GM21723 (cell line): ENCODE results near the gene SMAD3.
"Not testable (repeated sequence)": the region's sequence is repeated elsewhere in the genome, so short reads cannot be mapped to it uniquely, and the experiment has no call there.

Experiments
- ATAC-seq: cut with Tn5 transposase; IDR thresholded peaks from one replicate; pipeline ENCODE4 v1.9.1; 2021; ENCODE audit warnings: mild to moderate bottlenecking, moderate library complexity; ENCODE audit not compliant: unreplicated experiment

The SMAD3 gene

DNA sequence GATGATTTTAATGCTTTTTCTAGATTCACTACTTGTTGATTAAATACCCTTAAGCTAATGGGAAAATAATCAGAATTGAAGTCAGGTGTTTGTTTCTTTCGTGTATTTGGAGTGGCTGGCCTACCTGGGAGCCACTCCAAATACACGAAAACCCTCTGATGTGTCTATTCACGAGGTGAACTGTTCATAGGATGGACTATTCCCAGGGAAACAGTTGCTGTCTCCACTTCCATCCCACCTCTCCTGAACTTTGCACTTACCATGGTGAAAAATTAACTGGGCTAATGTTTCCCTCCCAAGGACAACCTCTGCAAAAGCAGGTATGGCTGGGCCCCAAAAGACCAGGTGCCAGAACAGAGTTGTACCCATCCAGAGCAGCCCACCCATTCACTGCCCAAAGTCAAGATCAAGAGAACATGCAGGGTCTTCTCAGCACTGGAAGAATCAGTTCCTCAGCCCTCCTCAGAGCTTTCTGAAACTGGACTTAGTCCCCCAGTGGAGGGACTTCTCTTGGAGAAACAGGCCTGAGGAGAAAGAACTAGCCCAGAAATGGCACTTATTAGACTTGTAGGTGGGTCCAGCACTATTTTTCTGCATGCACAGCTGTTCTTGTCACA, 2.9 kb upstream of the SMAD3 start:
- ATAC-seq, result no peak

DNA sequence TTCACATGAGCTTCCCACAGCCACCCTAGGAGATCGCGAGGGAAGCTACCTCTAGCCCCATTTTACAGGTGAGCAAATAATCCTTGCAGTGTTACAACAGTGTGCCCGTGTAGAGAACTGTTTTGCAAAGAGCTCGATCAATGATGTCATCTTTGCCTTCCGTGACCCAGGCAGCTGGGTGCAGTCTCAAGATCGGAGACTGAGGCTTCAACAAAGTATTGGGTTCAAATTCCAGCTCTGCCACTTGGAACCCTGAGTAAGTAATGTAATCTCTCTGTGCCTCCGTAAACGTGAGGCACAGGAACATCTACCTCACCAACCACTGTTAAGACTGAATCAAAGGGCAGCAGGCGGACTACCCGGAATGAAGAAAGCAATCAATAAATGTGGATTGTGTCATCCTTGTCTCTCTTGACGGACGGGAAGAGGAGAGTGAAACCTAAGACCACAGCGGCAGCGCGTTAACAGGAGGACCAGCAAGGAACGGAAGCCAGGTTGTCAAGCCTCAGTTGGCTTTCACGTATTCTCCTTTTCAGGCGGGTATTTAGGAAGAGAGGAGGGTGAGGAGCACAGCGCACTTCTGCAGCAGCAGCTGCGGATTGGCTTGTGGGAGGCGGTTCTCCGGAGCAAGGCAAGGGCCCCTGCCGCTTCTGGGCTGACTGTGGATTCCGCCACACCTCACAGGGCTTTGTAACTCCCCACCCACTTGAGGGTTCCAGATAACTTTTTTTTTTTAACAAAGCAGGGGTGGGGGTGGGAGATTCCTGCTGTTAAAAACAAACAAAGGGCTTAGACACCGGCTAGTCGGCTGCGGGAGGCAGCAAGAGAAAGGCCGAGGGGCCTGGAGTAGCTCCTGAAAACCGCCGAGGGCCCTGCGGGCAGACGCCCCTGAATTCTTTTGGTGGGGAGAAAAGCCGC, 1.5 kb upstream of the SMAD3 start:
- ATAC-seq, result no peak

DNA sequence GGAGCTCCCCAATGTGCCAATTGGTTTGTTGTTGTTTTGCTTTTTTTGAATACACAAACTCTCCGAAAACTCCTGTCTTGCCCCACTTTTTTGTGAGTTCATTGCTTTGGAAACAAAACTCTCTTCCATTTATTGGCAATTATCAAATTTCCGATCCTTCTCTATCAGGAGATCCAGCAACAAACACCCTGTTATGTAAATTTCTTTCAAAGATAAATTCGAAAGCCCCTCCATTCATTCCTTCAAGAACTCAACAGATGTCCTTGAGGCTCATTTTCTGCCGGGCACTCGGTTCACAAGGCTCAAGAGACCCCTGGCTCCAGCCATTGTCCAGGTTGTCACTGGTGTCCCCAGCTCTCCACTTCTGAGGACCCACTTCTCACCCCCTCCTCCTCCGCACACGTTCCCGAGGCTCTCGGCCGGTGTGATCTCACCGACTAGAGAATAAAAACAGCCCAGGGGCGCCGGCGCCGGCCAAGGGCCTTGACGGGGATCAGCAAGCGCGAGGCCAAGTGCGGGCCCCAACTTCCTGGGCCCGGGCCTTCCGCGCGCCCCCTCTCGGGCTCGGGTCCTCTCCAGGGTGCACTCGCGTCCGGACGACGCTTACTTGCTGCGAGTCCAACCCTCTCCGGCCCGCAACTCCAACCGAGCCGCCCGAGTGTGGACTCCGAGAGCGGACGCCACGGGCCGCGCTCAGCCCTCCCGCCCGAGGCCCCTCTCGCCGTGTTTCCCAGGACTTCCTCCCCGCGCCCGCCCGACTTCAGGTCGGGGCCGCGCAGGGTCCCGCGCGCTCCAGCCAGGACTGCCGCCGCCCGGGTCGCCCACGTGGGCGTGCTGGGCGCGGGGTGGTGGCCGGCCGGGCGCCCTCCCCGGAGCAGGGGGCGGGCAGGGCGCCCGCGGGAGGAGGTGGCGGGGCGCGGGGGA, 533 bp upstream of the SMAD3 start:
- no peak for ATAC-seq

DNA sequence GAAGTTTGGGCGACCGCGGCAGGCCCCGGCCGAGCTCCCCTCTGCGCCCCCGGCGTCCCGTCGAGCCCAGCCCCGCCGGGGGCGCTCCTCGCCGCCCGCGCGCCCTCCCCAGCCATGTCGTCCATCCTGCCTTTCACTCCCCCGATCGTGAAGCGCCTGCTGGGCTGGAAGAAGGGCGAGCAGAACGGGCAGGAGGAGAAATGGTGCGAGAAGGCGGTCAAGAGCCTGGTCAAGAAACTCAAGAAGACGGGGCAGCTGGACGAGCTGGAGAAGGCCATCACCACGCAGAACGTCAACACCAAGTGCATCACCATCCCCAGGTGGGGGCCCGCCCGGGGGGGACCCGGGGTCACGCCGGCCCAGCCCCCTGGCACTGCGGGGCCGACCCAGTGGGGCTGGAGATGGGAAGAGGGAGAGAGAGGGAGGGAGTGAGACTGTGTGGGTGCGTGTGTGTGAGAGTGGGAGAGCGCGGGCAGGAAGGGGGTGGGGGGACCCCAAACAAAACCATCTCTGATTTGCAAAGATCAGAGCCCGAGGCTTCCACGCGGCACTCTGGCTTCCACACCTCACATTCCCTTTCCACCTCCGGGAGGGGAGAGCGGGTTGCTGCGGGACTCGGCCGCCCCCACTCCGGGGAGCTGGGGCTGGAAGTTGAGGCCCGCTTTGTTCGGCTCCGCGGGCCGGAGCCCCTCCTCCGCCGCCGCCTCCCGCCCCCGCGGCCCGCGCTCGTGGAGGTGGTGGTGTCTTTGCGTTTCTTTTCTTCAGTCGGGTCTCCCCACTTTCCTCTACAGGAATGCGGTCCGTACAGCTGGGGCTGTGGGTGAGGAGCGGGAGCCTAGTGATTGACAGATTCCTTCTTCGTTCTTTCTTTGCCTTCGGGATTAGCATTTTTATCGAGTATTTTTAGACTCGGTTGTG, 898 bp downstream of the SMAD3 start:
- ATAC-seq, result no peak

DNA sequence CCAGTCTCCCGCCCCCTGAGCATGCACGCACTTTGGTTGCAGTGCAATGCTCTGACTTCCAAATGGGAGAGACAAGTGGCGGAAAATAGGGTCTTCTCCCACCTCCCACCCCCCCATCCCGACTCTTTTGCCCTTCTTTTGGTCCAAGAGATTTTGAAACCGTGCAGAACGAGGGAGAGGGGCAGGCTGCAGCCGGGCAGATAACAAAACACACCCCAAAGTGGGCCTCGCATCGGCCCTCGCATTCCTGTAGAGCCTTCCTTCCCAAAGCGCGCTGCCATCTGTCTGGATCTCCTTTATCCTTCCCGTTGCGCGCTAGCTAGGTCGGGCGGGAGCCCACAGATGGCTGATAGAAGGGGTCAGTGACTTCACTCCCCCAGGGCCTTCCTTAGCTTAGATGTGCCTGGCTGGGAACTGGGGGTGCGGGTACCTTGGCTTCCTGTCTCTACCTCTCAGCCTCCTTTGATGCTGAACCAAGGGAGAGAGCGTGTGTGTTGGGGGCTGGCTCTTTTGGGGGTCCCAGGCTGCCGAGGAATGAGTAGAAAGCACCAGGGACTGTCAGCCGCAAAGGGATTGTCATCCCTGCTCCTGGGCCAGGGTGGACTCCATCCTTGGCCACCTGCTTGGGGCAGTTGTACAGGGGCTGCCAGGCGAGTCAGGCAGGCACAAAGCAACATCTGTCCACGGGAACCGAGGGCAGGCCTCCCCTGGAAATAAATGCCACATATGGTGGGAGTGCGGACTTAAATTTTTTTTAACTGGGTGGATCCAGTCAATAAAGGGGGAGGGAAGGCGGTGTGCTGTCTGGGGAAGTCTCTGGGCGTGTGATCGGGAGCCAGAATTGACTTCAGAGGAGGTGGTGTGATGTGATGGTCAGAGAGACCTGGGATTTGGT, 1.8 kb downstream of the SMAD3 start:
- no peak for ATAC-seq

DNA sequence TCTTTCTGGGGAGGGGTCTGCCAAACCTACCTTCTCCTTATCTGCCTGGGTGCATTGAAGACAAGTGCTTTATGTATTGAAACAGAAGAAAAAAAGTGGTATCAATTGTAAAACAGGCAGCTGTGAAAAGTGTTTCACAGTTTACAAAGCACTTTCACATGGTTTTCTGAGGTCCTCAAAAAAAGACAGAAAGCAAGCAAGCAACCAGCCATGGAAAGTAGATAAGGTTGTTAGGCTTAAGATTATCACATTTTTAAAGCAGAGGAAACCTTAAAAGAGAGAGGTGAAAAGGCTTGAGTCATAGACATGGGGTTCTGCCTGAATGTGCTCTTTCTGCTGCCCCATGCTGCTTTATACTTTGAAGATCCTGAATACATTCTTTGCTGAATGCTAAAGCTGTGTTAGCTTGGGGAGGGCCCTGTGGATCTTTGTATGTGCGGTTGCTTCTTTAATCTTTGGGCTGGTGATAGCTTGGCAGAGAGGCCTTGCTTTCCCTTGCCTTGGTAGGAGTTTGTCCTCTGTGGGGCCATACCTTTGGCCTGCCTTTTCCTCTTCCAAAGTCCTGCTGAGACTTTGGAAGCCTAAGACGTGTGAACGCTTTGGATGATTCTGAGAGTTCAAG, 2.6 kb downstream of the SMAD3 start:
- no peak for ATAC-seq

DNA sequence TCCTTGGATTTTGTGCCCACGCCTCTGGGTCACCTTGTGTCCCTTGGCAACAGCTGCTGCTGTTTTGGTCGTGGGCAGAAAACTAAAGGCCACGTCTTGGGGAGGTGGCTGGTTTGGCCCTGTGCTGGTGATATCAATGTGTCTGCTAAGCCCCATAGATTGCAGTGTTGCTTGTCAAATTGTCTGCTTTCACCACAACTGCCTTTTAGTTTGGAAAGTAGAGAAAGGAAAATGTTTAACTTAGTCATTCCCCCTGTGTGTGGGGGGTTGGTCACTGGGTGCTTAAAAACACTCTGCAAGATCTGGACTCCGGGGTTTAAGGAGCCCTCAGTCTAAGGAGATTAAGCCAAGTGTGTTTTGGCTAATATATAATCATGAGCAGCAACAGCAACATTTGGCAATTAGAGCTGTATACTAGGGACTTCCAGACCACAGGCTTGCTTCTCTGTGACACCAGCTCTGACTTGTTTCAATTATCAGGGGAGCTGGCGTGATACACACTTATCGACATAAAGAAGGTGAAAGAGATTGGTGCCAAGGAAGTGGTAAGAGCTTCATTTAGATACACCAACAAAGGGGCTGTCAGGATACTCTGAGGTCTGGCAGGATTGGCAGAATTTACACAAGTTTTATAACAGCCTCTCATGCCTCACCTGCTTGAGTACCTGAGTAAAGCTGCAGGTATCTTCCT, 3.5 kb downstream of the SMAD3 start:
- ATAC-seq, result no peak

DNA sequence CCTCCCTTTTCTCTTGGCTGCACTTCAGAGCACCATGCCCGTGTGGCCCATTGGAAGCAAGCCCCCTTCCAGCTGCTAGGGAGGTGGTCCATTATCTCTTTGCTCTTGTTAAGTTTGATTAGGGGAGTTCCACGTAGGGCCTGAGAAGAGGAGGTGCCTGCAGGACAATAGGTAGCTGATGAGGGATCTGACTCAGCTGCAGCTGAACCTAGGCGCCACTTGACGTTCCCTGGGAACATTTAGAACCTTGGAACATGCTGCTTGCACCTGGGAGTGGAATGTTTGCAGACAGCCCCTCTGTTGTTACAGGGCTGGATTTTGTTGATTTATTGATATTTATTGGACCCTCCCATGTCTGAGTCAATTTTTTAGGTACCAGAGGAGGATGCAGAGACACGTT, 4.7 kb downstream of the SMAD3 start:
- no peak for ATAC-seq

DNA sequence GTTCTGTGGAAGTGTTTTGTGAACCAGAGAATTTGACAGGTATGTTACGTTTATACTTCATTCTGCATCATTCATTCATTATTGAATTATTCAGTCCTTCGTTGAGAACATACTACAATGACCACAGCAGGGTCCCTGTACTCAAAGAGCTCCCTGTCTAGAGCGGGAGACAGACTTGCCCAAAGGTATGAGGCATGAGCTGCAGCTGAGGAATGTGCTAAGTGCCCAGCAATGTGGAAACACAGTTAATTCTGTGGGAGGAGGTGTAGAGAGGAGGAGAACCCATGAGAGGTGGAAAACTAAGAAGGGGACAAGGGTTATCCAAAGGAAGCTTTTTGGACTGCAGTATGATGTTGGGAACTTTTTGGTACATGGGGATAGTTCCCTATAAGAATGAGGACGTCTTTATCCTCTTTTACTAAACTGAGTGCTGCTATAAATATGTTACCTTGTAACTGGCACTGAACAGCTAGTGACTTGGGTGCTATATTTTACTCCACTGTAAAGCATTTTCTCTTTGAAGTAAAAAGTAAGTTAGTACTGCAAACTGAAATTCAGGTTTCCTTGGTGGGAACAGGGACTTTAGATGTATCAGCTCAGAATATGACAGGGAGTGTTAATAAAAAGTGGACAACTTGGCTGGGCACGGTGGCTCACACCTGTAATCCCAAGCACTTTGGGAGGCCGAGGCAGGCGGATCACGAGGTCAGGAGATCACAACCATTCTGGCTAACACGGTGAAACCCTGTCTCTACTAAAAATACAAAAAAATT, 5.7 kb downstream of the SMAD3 start:
- no peak for ATAC-seq

DNA sequence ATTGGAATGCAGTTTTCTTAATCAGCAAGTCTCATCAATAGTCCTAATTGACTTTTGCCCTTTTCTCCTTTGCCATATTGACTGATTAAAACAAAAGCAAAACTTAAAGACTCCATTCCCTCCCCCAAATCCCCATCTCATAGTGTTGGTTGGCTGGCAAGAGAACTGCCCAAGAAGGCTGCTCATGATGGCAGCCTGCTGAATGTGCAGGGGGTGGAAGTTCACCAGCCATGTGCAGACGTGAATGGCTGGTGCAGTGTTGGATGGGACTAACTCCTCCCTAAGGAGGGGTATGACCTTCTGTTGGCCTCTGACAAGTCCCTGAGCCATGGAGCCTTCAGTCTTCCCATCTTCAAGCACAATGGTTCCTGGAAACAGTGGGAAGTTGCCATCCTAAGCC, 7.0 kb downstream of the SMAD3 start:
- no peak for ATAC-seq

DNA sequence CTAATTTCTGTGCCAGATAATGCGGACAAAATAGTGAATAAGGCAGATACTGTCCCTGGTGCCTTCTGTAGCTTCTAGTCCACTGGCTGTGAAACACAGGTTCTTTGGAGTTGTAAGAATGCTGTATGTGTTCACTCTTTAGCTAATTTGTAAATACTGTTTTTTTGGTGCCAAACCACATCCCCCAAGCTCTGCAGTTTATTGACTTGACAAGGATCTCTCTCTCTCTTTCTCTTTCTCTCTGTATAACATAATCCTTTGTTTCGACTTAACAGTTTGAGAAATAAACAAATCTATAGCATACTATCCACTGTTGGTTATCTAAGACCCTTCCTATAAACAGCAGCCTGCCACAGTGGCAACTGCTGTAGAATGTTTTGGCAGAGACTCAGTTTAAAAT, 7.6 kb downstream of the SMAD3 start:
- no peak for ATAC-seq

DNA sequence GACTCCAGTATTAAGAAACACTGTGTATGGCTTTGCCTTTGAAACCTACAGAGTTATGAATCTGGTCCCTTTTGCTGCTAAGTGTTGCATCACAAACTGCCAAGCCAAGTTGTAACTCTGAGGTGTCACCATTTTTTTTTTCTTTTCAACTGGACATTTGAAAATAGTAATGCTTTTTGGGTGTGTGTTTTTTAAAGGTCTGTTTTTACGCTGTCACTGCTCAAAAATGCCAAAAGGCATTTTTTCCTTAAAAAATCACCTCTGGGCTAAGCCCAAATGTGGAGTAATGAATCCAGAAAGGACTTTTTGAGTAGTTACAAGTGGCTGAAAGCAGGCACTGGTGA, 9.5 kb downstream of the SMAD3 start:
- ATAC-seq, result no peak

DNA sequence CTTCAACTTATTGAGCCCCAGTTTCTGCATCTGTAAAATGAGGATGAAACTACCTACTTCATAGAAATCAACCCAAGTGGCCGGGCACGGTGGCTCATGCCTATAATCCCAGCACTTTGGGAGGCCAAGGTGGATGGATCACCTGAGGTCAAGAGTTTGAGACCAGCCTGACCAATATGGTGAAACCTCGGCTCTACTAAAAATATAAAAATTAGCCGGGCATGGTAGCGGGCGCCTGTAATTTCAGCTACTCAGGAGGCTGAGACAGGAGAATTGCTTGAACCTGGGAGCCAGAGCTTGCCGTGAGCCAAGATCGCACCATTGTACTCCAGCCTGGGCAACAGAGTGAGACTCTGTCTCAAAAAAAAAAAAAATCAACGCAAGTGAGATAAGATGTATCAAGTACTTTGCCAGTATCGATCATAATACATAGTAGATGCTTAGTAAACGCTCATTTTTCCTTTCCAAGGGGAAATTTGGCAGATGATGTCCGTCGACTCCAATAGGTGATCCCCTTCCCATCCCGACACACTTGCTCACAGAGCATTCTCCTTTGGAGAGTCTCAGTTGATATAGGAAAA, 10.2 kb downstream of the SMAD3 start:
- not testable (repeated sequence) for ATAC-seq

DNA sequence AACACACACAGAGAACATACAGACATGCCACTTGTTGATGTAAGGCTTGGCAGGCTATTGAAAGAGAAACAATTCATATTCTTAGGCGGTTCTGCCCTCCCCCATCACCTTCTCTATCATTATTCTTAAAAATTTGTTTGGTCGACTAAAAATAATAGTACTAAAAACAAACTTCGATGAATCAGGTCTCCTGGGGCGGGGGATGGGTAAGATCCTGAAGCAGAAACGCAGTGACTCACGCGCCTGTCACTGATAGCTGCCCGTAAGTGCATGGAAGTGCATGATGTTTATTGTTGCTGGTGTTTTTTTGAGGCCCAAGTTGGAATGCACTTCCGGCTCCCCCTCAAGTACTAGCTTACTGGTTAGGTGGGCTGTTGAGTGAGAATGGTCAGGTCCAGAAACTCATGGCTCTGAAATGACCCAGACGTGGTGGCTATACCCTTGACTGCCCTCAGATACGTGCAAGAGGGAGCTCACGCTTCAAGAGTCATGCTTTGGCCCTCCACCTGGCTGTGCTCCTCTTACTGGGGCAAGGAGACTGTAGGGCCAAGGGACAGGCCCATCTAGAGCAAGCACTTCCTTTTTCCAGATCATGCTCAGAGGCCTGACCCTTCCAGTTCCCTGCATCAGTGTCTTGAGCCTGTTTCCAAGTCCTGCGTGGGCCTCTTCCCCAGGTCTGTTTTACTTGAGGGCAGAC, 10.9 kb downstream of the SMAD3 start:
- ATAC-seq, result peak; percentile 42

DNA sequence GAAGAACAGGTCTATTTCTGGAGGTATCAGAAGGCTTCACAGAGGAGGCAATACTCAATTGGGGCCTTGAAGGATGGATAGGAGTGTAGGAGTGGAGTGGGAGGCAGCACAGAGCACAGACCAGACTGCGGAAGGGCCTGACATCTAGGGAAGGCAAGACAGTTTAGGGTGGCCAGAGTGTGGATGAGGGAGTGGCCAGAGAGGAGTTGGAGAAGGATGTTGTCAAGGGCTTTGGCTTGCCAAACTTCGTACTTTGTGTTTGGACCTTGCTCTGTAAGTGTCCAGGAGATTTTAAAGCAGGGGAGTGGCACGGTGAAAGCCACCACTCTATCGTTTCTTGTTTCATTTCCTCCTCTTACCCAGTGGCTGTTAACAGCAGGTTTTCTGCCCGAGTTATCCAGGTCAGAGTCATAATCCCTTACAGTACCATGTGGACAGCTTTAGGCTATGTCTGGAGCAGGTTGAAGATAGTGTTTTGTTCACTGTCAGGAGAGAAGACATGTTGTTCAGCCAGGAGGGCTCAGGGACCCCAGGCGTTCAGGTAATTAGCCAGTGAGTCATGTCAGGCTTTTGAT, 12.3 kb downstream of the SMAD3 start:
- ATAC-seq, result no peak

DNA sequence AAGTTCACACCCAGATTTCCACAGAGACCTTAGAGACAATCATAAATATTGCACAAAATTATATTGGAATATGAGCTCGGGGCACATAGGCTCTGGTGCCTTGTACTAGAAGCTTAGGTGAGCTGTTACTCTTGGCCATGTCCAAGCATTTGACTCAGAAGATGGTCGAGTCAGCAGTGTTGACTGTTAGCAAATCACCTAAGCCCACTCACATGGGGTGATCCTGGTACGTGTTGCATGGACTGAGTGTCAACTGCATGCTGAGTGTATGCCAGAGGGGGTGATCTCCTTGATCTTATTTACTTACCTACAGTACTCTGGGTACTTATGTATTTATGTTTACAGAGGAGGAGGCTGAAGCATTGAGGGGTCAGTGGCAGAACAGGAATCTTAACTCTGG, 14.0 kb downstream of the SMAD3 start:
- ATAC-seq, result no peak
